Activated CD4-positive, alpha-beta T cell treated with anti-CD3 and anti-CD28 coated beads, Interleukin-2, amount 50 U/mL, for 48 hours (primary cell): Measurements from ENCODE around the gene PIGL.

ENCODE experiments used
- DNase-seq, 2 experiments: peaks; one replicate each; pipeline ENCODE4 v3.0.0-alpha.2; 2020

PIGL gene

DNA sequence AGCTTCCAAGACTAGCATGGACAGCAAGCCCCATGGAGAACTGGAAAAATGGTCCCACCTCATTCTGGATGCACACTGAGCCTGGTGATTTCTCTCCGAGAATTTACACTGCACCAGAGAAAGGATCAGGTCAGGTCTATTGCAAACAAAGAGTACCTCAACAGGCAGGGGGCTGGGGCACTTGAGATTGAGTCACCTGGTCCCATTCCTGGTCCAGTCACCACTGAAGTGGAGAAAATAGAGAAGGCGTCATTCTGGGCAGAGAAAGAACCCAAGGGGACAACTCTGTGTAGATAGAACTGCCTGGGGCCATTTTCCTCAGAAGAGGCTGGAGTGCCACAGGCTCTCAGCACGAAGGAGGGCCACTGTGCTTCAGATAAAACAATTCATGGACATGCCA lies 97.8 kb downstream of the PIGL start:
- DNase-seq, result no peak

DNA sequence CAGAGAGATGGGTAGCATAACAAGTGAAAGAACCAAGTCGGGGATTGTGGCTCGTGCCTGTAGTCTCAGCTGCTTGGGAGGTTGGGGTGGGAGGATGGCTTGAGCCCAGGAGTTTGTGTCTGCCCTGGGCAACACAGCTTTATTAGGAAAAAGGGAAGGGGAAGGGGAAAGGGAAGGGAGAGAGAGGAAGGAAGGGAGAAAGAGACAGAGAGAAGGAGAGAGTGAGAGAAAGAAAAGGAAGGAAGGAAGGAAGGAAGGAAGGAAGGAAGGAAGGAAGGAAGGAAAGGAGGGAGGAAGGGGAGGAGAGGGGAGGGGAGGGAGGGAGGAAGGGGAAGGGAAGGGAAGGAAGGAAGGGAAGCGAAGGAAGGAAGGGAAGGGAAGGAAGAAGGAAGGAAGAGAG lies 103.0 kb downstream of the PIGL start:
- no peak for DNase-seq

- DNase-seq, result no peak
Measured at GRCh38 chr17:16322636-16323035, 105.6 kb downstream of the PIGL start.

DNA sequence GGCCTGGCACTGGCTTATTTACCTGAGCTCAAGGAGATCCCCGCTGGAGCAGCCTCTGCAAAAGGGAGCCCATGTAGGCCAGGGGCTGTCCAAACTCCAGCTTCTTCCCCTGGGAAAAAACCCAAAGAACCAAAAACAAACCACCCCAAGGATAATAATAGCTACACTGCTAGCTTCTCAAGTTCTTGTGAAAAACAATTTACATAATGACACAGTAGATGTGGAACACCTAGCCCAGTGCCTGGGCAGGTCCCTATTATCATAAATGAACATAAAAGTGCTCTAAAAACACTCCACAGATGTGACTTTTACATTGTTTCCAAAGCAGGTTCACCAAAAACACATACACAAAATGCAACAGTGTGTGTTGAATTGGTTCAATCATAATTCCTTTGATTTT lies 109.0 kb downstream of the PIGL start:
- no peak for DNase-seq

GRCh38 chr17:16327018-16327417 lies 110.0 kb downstream of the PIGL start:
- no peak for DNase-seq

DNA sequence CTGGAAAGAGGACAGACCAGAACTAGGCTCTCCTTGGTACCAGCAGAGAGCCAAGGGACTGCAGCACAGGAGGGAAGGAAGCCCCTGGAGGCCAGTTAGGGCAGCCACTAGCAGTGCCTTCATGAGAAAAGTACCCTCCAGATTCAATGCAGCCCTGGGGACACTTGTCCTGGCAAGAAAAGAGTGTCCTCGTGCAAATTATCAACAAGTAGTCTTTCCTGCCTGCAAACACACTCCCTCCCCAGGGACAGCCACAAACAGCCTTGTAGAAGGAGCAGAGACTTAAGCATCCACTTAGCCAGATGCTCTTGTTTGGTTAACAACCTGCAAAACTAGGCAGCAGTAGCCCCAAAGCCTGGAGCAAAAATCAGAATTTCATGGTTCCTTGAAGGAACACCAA lies 112.0 kb downstream of the PIGL start:
- no peak for DNase-seq

DNA sequence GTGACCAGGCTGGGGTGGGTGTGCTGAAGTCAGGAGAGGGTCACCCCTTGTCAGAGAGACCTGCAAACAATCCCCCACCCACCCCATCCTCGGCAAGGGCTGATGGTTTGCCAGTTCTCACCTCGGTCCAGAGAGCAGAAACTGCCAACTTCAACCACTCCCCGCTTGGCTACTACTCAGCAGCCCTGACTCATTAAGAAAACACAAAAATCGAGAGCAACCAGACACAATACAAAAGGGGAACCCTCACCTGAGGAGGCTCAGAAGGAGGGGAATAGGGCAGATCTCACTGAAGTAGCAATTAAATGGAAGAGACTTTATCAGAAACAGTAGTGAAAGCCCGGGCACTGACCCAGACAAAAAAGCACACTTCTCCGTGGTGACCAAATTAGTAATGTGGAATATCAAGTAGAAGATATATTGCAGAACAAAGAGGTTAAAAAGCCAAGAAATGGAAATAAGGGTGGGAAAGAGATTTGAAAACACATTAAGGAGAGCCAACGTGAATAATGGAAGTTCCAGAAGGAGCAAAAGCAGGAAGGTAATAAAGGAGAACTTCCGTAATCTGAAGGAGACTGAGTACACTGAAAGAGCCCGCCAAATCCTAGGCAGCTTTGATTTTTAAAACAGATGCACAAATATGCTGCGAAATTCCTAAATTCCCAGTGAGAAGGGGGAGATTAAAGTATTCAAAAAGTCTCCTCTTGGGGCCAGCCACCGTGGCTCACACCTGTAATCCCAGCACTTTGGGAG lies 112.7 kb downstream of the PIGL start:
- no peak for DNase-seq

- no peak for DNase-seq
Measured at GRCh38 chr17:16338391-16338790, 121.4 kb downstream of the PIGL start.

GRCh38 chr17:16339402-16339801 lies 122.4 kb downstream of the PIGL start:
- no peak for DNase-seq

GRCh38 chr17:16339959-16340358 lies 122.9 kb downstream of the PIGL start:
- no peak for DNase-seq

DNA sequence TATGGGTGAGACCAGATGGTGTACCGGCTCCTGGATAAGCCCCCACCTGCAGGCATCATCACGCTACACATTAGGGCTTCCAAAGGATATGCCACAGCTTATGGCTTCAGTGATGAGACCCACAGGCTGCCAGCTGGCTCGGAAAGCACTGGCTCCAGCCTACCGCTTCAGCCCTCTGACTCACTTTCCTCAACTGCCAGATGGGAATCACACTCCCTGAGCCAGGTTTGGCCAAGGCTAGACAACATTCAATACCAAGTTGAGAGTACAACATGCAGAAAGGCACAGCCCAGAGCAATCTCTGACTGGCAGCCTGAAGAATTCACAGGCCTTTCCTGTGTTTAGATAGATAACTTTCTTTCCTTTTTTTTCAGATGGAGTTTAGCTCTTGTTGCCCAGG lies 126.0 kb downstream of the PIGL start:
- DNase-seq, result no peak

DNA sequence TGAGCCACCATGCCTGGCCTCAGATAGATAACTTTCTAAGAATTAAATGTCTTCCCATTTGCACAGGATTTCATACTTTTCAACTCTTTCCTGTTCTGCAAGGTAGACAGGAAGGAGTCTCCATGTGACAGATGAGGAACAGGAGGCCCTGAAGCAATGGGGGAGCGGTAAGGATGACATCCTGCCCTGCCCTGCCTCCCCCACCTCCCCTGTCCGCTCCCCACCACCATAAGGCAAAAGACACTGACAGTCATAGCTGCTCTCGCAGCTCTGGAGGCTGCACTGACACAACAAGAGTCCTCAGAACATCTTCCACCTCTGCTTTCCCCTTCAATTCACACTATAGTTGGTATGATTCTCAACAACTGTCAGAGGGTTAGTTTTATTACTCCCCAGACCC lies 126.6 kb downstream of the PIGL start:
- no peak for DNase-seq

- DNase-seq, result no peak
Measured at GRCh38 chr17:16345565-16345964, 128.6 kb downstream of the PIGL start.

- no peak for DNase-seq
Measured at GRCh38 chr17:16346721-16347271, 129.8 kb downstream of the PIGL start.

- DNase-seq, result no peak
Measured at GRCh38 chr17:16348586-16348985, 131.6 kb downstream of the PIGL start.

- DNase-seq, result no peak
Measured at GRCh38 chr17:16349431-16349830, 132.4 kb downstream of the PIGL start.

DNA sequence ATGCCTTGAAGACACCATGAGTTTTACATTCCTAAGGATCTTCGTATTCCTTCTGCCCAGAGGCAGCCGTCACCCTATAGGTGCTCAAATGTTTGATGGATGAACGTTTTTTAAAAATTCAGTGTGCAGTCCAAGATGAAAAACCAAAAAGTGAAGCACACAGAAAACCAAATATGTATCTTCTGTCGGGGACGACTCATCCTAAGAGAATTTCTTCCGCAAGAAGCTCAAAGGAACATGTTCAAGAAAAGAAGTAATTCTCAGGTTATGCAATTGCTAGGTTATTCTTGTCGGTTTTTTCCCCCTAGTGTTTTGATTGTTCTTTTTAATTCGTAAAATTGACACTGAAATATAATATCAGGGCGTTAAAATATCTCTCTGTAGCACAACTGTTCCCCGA lies 134.8 kb downstream of the PIGL start:
- no peak for DNase-seq

- DNase-seq, result peak; percentile 45 to 48
Measured at GRCh38 chr17:16352303-16352666, 135.3 kb downstream of the PIGL start.

GRCh38 chr17:16352667-16353316 lies 135.8 kb downstream of the PIGL start:
- DNase-seq, result peak; percentile 53 to 54

DNA sequence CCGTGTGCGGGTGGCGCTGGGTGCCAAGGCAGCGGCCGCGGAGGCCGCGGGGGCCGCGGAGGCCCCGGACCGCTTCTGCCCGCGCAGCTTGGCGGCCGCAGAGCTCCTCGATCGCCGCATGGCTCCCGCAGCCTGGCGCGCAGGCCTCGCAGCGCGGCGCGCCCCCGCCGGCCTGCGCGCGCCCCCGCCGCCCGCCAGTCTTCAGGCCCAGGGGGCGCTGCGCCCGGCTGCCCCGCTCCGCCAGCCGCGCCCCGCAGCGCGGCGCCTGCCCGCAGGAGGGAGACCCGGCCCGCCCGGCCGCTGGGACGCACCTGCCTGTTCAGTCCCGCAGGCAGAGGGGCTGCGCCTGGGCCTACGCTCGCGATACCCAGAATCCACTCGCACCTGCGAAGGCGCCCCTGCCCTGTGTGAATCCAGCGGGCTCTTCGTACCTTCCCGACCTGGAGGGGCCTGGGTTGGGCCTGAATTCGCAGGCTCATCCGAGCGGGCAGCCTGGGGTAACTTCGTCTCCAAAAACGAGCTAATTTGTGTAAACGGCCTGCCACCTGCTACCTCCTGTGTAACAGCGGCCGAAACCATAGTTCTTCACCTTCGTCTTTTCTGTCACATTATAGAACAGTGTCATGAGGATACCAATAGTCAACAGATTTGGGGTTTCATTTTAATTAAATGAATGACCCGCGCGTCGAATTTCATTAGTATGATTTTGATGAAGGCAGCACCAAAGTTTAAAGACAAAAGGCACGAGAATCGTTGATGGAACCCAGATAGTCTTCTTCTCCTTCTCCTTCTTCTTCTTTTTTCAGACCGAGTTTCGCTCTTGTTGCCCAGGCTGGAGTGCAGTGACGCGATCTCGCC lies 136.5 kb downstream of the PIGL start, which contains the start of gene CENPV:
Gene CENPV (minus strand): TSS at position 153 of the 858 bp plus-strand sequence. CDS start 33 bp downstream, at position 120.
- peak; percentile 65 for DNase-seq

- no peak for DNase-seq
Measured at GRCh38 chr17:16354585-16354984, 137.6 kb downstream of the PIGL start.

DNA sequence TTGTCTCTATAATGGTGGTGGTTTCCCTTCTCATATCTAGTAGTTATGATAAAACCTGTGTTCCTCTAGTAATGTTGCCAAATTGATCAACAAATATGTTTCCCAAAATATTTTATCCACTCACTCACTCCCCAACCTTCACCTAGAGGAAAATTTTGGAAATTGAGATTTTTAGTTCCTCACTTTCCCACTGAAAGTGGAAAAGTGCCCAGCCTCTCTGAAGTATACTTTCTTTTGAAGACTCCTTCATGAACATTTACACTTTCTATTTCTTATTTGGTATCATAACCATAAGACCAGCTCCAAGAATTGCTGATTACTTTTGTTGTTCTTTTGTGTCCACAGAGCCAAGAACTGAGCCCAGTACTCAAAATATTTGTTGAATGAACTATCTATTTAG lies 141.4 kb downstream of the PIGL start:
- DNase-seq, result no peak

GRCh38 chr17:16361874-16362273 lies 144.9 kb downstream of the PIGL start:
- peak; percentile 20 to 41 for DNase-seq
